Fibroblast of skin of right biceps (primary cell): Measurements from ENCODE around the gene LRFN2.

Experiments
- DNase-seq: peaks from one replicate; pipeline ENCODE4 v3.0.0-alpha.2; 2013

The LRFN2 gene

DNA sequence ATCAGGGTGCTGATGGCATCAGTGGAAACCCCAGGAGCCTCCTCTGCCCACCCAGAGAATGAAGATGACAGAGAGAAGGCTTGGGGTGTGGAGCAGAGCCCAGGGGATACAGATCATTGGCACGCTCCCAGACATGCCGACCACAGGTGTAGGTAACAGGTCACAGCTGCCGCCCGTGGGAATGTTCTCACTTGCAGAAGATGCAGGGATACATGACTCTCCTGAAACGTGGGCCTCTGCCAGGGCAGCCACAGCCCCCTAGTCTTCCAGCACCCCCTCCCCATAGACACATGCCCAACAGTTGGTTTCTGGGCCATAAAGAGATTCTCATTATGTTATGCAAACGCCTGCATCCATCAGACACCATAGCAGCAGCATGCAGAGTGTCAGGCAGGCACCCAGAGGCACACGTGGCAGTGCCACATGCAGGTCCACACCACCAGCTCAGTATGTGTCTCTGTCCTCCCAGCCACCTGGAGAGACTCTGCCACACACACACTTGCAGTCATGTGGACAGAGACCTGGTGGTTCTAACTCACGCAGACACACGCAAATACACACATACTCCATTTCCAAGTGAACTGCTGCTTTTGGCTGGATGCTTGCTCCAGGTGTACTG is 45.5 kb downstream of the LRFN2 start:
- no peak for DNase-seq

DNA sequence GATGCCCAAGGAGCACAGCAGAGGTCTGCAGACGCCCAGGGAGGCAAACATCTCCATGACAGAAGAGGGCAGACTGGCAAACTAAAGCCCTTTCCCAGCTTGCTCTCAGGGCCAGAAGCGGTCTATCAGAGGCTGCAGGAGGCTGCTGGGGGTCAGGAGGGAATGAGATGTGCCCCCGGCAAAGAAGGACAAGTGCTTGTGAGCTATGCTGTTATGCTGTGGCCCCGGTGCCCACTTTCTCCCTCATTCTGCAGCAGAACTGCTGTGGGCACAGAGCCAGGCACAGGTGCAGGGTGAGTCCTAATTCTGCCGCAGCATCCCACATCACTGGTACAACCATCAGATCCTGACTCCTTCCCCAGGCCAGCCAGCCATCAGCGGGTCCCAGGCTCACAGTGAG is 46.4 kb downstream of the LRFN2 start:
- no peak for DNase-seq

DNA sequence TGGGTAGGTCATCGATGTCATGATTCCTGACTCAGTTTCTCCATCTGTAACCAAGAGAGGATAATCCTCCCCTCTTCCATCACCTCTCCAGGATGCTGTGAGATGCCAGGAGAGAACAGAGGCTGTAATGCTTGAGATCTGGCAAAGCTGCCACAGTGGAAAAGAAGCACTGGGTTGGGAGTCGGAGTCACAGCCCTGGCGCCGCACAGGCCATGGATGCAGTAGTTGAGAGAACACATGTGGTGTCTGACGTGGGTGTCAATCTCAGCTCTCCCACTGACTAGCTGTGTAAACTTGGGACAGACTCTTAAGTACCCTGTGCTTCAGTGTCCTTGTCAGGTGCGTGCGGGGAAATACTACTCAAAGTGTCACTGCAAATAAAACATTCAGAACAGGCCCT is 47.3 kb downstream of the LRFN2 start:
- no peak for DNase-seq

DNA sequence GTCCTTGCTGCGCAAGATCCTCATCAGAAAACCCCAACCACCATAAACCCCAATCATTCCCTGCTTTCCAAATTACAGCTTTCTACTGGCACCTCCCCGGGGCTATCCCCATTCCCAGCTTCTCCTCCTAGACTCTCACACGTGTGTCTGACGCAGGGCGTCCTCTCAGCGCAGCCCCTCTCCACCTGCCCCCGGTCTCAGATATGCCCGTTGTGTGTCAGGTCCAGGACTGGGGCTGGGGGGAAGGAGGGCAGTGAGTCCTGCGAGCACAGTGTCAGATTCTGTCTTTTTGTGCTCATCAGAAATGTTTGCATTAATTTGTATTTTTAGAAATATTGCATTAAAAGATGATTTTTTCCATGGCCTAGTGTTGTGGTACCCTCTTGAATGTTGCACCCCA is 48.6 kb downstream of the LRFN2 start:
- no peak for DNase-seq

DNA sequence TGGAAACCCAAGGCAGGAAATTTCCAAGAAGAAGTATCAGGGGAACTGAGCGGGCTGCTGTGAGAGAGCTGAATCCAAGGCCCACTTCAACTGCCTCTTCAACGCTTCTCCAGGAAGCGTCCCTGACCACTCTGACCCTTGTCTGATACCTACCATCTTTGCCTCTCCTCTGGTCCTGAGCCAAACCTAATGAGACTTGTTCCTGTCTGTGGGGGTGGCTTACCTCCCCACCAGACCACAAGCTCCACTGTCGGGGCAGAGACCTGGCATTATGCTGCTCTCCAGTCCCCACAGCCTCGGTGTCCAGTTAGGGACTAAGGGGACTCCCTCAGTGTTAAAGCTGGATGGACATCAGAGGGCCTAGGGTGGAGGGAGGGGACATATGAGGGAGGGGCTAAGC is 49.7 kb downstream of the LRFN2 start:
- DNase-seq = no peak

GRCh38 chr6:40536442-40536841 is 50.7 kb downstream of the LRFN2 start:
- DNase-seq = no peak

DNA sequence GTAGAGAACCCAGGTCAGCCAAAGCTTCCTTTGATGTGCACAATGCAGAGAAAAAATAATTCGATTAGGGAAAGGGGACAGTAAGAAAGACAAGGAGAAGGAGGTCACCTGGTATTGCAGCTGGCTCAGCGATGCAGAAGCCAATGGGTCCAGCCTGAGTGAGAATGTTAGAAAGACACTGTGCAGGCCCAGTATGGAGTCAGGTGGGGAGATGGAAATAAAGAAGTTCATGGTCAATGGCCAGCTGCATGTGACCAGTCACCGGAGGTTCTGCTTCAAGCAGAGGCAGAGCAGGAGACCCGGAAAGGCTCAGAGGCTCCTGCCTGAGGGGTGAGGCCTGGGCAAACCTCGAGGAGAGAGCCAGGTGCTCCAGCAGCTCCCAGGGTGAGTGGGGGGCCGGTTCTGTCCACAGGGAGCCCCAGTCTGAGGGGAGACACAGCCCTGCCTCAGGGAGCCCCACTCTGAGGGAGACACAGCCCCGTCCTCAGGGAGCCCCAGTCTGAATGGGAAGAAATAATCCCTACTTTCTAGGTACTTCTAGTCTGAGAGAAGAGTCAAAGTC is 51.3 kb downstream of the LRFN2 start:
- no peak for DNase-seq

GRCh38 chr6:40535110-40535818 is 51.9 kb downstream of the LRFN2 start:
- DNase-seq = no peak

- no peak for DNase-seq
Observed at GRCh38 chr6:40532349-40533000, 54.7 kb downstream of the LRFN2 start.

GRCh38 chr6:40529919-40530318 is 57.2 kb downstream of the LRFN2 start:
- no peak for DNase-seq

- no peak for DNase-seq
Observed at GRCh38 chr6:40529040-40529439, 58.1 kb downstream of the LRFN2 start.

DNA sequence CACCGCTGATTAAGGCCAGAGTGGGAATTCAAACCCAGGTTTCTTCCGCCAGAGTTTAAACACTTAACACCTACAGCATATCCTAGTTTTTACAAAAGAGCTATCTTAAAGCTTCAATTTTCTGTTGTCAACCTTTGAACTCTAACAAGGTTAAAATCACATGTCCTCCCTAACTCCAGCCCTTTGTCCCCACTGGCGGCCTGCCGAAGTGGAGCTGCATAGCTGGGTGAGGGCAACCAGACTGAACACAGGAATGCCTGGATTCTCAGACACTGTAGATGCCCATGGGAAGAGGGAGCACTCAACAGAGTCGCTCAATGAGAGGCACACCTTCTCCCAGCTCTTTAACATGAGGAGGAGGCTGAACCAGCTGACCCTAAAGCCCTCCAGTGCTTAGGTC is 59.1 kb downstream of the LRFN2 start:
- no peak for DNase-seq

DNA sequence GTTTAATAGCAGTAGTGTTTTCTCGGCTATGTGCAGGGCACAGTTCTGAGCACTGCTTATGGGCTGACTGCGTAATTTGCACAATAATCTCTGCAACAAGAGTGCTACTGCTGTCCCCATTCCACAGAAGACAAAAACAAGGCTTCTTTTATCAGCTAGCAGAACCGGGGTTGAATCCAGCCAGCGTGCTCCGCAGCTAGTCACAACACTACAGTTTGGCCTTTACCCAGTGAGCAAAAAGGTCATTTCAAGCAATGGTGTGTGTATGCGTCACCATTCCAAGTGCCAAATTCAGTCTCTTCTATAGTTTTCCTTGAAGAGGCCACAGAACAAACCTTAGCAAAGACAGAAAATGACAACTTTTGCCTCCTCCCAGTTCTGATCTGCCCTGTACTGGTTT is 61.1 kb downstream of the LRFN2 start:
- DNase-seq = no peak

DNA sequence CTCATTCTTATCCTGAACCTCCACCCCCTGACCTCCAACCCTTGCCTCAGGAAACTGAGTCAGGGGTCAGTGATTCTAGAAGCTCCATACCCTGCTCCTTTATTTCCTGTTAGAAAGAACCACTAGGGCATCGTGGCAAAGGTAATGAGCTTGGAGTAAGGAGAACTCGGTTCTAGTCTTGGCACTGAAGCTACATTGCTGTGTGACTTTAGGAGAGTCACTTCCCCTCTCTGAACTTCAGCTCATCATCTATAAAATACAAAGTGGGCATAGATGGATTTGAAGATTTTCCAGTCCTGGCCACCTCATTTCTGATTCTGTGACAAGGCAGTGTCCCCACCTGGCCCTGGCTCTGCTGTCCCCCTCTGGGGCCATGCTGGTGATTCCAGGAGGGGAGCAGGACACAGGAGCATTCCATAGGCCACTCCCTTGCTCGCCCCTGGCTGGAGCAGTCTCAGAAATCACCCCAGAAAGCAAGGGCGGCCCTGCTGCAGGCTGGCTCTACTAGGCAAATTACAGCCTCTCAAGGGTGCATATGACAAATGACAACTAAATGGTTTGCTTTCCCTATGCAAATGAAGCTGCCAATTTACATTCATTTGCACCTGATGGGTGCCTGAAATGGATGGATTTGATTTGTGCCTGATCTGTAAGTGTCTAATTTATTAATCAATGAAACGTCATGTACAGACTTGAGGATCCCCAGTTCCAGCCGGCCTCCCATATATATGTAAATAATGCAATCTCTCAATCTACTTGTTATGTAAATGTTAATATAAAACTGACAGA is 62.2 kb downstream of the LRFN2 start:
- DNase-seq = no peak

DNA sequence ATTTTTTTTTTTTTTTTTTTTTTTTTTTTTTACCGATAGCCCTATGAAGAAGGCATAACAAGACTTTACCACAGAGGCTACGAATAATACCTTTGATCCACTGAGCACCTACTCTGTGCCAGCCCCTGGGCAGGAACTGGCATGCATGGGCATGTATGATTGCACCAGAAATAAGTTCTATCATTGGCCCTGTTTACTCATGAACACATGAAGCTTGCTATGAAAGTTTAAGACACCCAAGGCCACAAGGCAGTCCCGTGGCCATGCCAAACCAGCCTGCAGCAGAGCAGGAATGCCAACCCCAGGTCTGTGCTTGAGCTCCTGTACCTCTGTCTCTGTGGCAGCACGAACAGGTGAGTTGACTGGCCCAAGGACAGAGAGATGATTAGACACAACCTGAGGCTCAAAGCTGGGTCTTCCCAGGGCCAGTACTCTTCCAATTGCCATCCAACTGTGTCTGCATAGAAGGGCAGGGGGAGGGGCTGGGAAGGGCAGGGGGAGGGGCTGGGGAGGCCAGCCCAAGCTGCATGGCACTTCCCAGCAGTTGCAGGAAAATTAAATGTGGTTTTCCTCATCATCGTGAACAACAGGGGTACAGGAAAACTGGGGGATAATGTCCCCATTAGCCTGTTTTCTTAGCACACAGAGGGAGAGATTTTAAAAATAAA is 63.5 kb downstream of the LRFN2 start:
- DNase-seq = no peak

DNA sequence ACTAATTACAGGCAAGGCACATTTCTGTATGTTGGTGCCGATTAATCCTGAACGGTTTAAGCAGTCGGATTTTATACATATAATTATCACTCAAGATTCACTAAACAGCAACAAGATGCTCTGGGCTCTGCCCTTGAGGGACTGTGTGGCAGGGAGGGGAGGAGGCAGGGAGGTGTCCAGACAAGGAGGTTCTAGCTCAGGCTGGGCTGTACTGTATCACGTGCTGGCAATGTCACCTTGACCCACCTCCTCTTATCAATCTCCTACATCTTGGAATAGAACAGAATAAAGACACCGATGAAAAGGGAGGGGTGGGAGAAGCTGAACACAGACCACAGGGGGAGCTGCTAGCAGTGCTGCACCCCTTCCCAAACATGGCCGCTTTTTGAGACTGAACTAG is 65.7 kb downstream of the LRFN2 start:
- DNase-seq = no peak

DNA sequence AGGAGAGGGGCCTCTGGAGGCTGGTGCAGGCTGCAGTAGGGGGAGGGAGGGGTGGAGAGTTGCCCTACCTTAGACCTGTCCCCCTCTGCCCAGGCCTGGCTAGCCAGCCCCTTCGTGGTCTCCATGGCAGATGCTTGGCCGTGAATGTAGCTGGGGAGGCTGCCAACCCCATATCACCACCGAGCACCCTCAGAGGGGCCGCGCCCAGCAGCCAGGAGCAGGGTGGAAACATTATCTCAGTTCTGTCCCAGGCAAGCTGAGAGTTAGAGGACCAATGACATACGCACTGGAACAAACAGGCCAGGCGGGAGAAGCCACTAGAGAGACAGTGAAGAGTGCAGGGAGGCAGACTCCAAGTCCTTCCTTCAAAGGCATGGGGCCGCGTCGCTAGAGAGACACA is 66.5 kb downstream of the LRFN2 start:
- DNase-seq = no peak

DNA sequence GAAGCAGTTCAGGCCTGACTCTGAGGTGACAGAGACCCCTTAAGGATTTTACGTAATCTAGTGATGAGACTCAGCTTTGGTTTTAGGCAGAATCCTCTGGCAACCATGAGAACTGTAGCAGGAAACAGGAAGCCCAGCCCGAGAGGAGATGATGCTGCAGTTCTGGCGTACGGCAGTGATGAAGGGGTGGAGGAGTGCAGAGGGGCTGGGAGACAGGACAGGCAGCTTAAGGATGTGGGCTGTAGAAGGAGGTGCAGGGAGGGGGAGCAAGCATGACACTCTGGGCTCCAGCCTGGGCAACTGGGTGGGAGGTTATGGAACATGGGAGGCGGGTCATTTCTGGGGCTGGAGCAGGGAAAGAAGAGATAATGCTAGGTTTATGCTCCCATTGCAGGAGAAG is 67.1 kb downstream of the LRFN2 start:
- DNase-seq = no peak

GRCh38 chr6:40517654-40518053 is 69.5 kb downstream of the LRFN2 start:
- DNase-seq = no peak

GRCh38 chr6:40516429-40516828 is 70.7 kb downstream of the LRFN2 start:
- no peak for DNase-seq

DNA sequence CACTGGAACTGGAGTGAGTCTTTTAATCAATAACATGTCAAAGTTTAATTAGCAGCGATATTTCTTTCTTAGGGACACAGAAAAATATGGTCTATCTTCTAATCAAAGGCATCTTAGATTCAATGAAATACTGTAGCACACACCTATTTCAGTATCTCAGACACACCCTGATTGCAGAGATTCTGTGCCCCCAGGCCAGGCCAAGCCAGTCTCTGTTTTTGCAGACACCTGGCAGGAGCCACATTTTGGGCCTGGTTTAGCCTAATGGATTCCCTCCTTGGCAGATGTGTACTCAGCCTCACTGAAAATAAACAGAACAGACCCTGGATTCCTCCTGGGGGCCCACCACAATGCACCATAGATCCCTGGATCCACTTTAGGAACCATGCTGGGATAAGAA is 74.8 kb downstream of the LRFN2 start:
- DNase-seq = no peak

- DNase-seq = no peak
Observed at GRCh38 chr6:40511884-40512283, 75.3 kb downstream of the LRFN2 start.

GRCh38 chr6:40510442-40510841 is 76.7 kb downstream of the LRFN2 start:
- no peak for DNase-seq
